NOMO-1 treated with dmso at 0.1 percent for 144 hours (cell line): ENCODE results near the gene TMEM145.

Experiments used
- DNase-seq: peaks from one replicate; lab custom pipeline; 2025; ENCODE audit not compliant: unreplicated experiment; lab: John Stamatoyannopoulos, UW

The TMEM145 gene

GRCh38 chr19:42288881-42289555, 24.1 kb upstream of the TMEM145 start:
- DNase-seq: no peak

GRCh38 chr19:42289556-42290041, 23.5 kb upstream of the TMEM145 start:
- no peak for DNase-seq

GRCh38 chr19:42290136-42290522, 23.0 kb upstream of the TMEM145 start:
- DNase-seq: no peak

DNA sequence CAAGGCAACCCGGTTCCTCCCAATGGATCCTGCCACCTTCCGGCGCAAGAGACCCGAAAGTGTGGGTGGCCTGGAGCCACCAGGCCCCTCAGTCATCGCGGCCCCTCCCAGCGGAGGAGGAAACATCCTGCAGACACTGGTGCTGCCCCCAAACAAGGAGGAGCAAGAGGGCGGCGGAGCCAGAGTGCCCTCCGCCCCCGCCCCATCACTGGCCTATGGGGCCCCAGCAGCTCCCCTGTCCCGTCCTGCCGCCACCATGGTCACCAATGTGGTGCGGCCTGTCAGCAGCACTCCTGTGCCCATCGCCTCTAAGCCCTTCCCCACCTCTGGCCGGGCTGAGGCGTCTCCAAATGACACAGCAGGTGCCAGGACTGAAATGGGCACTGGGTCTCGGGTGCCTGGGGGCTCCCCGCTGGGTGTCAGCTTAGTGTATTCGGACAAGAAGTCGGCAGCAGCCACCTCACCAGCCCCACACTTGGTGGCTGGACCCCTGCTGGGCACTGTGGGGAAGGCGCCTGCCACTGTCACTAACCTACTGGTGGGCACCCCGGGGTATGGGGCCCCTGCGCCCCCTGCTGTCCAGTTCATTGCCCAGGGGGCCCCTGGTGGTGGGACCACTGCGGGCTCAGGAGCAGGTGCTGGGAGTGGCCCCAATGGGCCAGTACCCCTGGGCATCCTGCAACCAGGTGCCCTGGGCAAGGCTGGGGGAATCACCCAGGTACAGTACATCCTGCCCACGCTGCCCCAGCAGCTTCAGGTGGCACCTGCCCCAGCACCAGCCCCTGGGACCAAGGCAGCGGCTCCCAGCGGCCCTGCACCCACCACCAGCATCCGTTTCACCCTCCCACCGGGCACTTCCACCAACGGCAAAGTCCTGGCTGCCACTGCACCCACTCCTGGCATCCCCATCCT, 22.3 kb upstream of the TMEM145 start:
- DNase-seq: no peak

DNA sequence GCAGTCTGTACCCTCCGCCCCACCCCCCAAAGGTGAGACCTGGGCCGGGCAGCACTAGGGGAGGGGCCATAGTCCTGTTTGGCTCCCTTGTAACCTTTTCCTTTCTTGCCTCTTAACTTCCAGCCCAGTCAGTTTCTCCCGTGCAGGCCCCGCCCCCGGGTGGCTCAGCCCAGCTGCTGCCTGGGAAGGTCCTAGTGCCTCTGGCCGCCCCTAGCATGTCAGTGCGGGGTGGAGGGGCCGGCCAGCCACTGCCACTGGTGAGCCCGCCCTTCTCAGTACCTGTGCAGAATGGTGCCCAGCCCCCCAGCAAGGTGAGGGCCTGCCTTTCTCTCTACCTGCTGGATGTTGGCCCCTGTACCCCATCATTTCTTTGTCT, 21.7 kb upstream of the TMEM145 start:
- no peak for DNase-seq

DNA sequence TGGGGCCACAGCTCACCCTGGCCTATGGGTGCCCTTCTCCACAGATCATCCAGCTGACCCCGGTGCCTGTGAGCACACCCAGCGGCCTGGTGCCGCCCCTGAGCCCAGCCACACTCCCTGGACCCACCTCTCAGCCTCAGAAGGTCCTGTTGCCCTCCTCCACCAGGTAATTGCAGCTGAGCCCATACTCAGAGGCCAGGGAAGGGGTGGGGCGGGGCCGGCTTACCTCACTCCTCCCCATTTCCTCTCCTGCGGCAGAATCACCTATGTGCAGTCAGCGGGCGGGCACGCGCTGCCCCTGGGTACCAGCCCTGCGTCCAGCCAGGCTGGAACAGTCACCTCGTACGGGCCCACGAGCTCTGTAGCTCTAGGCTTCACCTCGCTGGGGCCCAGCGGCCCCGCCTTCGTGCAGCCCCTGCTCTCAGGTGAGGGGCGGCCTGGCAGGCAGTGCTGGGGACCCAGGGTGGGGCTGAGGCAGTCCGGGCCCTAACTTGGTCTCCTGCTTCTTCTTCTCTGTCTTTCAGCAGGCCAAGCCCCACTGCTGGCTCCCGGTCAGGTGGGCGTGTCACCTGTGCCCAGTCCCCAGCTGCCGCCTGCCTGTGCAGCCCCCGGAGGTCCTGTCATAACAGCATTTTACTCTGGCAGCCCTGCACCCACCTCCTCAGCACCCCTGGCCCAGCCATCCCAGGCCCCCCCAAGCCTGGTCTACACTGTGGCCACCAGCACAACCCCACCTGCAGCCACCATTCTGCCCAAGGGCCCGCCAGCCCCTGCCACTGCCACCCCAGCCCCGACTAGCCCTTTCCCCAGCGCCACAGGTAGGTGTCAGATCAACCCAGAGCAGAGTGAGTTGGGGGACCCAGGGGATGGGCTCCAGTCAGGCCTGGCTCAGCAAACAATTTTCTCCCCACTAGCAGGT, 20.8 kb upstream of the TMEM145 start:
- DNase-seq: no peak

GRCh38 chr19:42292963-42293362, 20.1 kb upstream of the TMEM145 start:
- no peak for DNase-seq

DNA sequence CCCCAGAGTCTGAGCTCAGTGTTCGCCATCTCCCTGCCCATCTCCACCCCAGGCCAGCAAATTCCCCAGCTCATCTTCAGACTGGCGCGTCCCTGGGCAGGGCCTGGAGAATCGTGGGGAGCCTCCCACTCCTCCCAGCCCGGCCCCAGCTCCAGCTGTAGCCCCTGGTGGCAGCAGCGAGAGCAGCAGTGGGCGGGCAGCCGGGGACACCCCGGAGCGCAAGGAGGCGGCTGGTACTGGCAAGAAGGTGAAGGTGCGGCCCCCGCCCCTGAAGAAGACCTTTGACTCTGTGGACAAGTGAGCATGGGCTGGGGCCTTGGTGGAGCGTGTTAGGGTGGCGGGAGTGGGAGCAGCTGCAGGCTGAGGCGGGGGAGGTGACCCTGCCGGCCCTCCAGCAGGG, 19.6 kb upstream of the TMEM145 start:
- DNase-seq: no peak

- no peak for DNase-seq
These were observed 19.2 kb upstream of the TMEM145 start for GRCh38 chr19:42293948-42294347.

DNA sequence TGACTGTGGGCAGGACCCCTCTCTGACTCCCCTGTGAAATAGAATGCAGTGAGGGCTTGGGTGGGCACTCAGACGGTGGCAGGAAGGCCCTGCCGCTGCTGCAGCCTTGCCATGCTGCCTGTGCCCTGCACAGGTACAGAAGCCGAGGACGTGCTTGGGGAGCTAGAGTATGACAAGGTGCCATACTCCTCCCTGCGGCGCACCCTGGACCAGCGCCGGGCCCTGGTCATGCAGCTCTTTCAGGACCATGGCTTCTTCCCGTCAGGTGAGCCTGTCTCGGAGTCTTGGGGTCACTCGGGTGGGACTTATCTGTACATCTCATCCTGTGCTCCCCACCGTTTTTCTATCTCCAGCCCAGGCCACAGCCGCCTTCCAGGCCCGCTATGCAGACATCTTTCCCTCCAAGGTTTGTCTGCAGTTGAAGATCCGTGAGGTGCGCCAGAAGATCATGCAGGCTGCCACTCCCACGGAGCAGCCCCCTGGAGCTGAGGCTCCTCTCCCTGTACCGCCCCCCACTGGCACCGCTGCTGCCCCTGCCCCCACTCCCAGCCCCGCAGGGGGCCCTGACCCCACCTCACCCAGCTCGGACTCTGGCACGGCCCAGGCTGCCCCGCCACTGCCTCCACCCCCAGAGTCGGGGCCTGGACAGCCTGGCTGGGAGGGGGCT, 18.5 kb upstream of the TMEM145 start:
- DNase-seq: no peak

DNA sequence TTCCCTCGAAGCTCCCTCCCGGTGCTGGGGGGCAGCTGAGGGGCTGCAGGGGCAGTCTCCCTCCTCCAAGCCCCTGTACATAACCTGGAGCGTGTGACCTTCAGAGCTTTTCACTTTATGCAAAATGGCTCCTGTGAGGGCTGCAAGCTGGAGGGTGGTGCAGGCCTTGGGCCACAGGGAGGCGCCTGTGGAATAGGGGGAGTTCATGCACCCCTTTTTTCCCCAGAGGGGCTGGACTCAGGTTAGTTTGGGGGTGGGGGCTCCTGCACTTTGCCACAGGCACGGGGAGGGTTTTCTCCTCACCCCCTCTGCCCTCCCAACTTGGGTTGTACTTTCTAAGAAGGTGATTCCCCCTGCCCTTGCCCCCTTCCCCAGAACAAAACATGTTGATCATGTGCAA, 17.8 kb upstream of the TMEM145 start:
- DNase-seq: no peak

DNA sequence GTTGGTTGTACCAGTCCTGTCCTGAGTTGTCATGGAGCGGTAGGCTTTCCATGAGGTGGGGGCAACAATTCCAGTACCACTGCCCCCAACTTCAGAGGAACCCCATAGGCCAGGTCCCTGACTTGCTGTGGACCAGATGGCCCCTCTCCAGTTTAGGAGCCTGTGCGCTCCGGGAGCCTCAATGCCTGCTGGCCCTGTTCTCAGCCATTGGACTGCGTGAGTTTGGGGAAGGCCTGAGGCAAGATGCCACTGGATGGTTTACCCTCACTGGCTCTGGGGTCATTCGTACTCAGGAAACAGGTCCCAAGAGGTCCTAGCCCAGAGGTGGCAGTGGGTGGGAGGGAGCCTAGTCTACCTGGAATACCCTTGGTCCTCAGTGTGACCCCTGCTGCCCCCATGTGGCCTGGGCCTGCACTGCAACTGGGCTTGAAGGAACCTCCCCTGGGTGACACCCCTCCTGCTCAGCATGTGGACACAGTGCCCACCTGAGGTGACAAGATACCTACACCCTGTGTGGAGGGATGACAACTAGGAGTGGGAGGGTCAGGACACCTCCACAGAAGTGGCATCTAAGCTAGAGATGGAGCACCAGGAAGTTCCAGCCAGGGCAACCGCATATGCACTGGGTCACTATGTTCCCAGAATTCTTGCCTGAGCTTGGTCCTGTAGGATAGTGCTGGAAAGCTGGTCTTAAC, 17.1 kb upstream of the TMEM145 start:
- no peak for DNase-seq

DNA sequence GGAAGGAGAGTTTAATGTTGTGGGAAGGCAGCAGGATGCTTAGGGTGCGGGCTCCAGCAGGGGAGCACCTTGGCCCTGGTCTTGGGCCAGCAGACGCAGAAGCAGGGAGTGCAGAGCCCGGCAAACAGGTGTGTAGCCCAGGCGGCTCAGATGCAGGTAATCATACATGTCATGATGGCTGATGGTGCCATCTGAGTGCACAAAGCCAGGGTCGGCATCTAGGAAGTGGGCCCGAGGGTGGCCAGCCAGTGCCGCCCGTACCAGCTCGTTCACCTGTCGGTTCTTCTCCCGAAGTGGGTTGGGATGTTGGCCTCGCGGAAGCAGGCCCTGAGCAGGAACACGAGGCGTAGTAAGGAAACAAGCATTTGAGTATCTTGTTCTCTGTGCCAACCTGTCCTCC, 16.1 kb upstream of the TMEM145 start:
- no peak for DNase-seq

DNA sequence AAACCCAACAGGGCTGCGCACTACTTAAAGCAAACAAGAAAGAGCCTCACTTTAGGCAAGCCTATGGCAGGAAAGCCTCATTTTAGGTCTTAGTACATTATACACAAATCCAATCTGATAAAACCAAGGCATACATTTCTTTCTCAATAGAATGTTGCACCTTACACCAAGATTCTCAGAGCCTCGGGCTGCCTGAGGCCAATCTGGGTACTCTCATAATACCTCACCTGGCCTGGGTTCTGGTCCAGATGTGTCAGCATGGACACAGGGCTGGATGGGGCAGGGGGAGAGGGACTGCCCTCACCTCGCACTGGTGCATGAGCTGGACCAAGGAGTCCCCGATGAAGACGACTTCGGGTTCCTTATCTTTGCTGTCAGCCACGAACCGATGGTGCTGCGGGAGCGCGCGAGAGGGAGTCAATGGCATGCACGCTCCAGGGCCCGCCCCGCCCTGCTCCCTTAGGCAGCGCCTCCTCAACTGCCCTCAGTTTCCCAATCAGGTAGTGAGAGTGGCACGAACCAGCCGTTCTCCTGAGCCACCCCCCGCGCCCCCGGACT, 11.4 kb upstream of the TMEM145 start, which contains the start of gene PRR19:
Gene PRR19, plus strand, starts transcription at position 487 of the 558 bp plus-strand sequence. CDS start 7,453 bp downstream, outside the sequence.
- no peak for DNase-seq

- no peak for DNase-seq
These were observed 10.0 kb upstream of the TMEM145 start for GRCh38 chr19:42303101-42303464.

DNA sequence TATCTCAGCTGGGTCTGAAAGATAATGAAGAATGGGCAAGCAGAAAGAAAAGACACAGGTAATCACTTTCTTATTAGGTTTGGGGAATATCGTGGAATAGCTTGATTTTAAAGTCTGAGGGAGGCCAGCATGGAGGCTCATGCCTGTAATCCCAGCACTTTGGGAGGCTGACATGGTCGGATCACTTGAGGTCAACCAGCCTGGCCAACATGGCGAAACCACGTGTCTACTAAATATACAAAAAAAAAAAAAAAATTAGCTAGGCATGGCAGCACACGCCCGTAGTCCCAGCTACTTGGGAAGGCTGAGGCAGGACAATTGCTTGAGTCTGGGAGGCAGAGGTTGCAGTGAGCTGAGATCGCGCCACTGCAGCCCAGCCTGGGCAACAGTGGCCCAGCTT, 9.2 kb upstream of the TMEM145 start:
- DNase-seq: no peak

DNA sequence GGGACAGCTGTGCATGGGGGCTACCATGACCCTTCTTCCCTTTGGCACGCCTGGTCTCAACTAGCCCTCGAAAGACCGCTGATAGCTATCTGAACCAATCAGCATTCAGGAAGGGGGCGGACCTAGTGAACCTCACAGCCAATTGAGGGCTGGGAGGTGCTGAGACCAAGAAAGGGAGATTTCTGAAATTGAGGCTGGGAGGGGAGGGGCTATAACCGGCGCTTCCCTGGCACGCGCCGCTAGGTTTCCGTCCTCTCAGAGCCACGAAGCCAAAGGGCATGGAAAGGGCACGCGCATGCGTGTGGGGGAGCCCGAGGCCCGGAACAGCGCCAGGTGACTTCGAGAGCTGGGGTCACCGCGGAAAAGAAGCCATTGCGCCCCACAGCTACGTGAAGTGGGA, 6.5 kb upstream of the TMEM145 start:
- DNase-seq: no peak

GRCh38 chr19:42309686-42310085, 3.4 kb upstream of the TMEM145 start:
- DNase-seq: no peak

- no peak for DNase-seq
These were observed 1.5 kb upstream of the TMEM145 start for GRCh38 chr19:42311657-42312056.

DNA sequence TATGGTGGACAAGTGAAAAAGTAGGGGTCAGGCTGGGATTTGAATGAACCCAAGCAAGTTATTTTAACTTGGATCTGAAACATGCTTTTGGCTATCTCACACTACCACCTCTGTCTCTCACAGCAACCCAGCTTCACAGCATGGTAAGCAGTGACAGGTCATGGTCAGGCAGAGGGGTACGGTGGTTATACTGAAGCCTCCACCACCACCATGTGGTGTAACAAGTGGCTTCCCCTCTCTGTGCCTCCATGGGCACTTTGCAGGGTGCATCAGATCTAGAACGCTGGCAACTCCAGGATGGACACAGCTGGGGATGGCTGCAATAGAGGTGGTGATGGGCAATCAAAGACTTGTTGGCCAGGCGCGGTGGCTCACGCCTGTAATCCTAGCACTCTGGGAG, 739 bp upstream of the TMEM145 start:
- DNase-seq: no peak
